A549 (cell line): ENCODE measurements around the gene MYO6.

Experiments used
- CHD2 ChIP-seq: fragments of 150-350 bp; IDR thresholded peaks from 2 replicates; pipeline ENCODE4 v1.6.1; 2014; ENCODE audit warnings: low read length; ENCODE audit not compliant: partially characterized antibody
- EP300 ChIP-seq, 2 experiments: fragments of >200 bp; sonication (Bioruptor Twin); formaldehyde crosslinking; IDR thresholded peaks; 2 replicates in 1 of 2; 3 replicates in 1 of 2; pipeline ENCODE4 v1.6.1; 2016 to 2017
- FOSL2 ChIP-seq, 2 experiments: fragments of 450-650 bp in 1 of 2; fragments of >200 bp in 1 of 2; sonication (Bioruptor Twin) in 1 of 2; formaldehyde crosslinking; IDR thresholded peaks; 2 replicates each; pipeline versions ENCODE4 v1.5.0 to v1.6.1; 2016 to 2020; ENCODE audit warnings: mild to moderate bottlenecking in 1 of 2, moderate library complexity in 1 of 2
- JUN ChIP-seq, 2 experiments: fragments of >200 bp; sonication (Bioruptor Twin); formaldehyde crosslinking; IDR thresholded peaks; 2 replicates in 1 of 2; 3 replicates in 1 of 2; pipeline ENCODE4 v1.6.1; 2016 to 2017
- JUNB ChIP-seq: fragments of >200 bp; sonication (Bioruptor Twin); formaldehyde crosslinking; IDR thresholded peaks from 2 replicates; pipeline ENCODE4 v1.6.1; 2016
- MAX ChIP-seq: IDR thresholded peaks from 2 replicates; pipeline ENCODE4 v1.6.1; 2012
- MAZ ChIP-seq: fragments of 150-350 bp; IDR thresholded peaks from 2 replicates; pipeline ENCODE4 v1.6.1; 2014; ENCODE audit warnings: antibody characterized with exemption, low read depth, low read length, borderline replicate concordance
- POLR2A ChIP-seq: IDR thresholded peaks from 2 replicates; pipeline ENCODE4 v1.6.1; 2012; ENCODE audit warnings: mild to moderate bottlenecking, low read length
- POLR2AphosphoS2 ChIP-seq: conservative IDR thresholded peaks from 2 replicates; pipeline ENCODE4 v1.6.1; 2012; ENCODE audit warnings: low read length, improper control_type of control experiment, inconsistent platforms
- RCOR1 ChIP-seq: fragments of 150-350 bp; IDR thresholded peaks from 2 replicates; pipeline ENCODE4 v1.6.1; 2014; ENCODE audit warnings: antibody characterized with exemption, low read length, low read depth
- RNF2 ChIP-seq: fragments of 200-600 bp; sonication (generic); IDR thresholded peaks from 2 replicates; pipeline ENCODE4 v1.6.1; 2016; ENCODE audit warnings: low read depth, mild to moderate bottlenecking, antibody characterized with exemption, moderate library complexity, borderline replicate concordance
- SMC3 ChIP-seq: fragments of >200 bp; sonication (Bioruptor Twin); formaldehyde crosslinking; IDR thresholded peaks from 3 replicates; pipeline ENCODE4 v1.6.1; 2018; ENCODE audit warnings: inconsistent platforms
- TF ChIP-seq, protein P1 (sequence below): fragments of >200 bp; sonication (Bioruptor Twin); formaldehyde crosslinking; IDR thresholded peaks from 3 replicates; pipeline ENCODE4 v1.5.1; 2016

DNA sequence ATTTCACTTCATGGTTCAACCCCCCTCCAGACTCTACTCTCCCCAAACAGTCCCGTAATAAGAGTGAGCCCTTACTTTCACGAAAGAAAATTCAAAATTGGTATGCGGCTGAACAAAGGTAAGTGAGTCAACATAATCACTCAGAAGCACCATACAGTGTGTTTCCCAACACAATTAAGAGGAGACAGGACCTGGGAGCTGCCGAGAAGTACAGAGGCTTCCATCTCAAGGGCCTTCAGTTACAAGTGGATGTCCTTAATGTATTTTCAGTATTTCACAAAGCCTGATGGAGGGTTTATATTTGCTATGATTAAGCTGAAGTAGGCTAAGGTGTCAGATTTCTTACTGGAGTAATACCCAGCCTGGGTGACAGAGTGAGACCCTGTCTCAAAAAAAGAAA lies 51.1 kb downstream of the MYO6 start:
- no peak for TF ChIP-seq RNF2
- no peak for TF ChIP-seq FOSL2 (IDR thresholded peaks at IDR 0.05)
- no peak for TF ChIP-seq FOSL2 (CRISPR knock-in tag; IDR thresholded peaks at IDR 0.05)
- no peak for TF ChIP-seq CHD2
- TF ChIP-seq, protein P1, sequence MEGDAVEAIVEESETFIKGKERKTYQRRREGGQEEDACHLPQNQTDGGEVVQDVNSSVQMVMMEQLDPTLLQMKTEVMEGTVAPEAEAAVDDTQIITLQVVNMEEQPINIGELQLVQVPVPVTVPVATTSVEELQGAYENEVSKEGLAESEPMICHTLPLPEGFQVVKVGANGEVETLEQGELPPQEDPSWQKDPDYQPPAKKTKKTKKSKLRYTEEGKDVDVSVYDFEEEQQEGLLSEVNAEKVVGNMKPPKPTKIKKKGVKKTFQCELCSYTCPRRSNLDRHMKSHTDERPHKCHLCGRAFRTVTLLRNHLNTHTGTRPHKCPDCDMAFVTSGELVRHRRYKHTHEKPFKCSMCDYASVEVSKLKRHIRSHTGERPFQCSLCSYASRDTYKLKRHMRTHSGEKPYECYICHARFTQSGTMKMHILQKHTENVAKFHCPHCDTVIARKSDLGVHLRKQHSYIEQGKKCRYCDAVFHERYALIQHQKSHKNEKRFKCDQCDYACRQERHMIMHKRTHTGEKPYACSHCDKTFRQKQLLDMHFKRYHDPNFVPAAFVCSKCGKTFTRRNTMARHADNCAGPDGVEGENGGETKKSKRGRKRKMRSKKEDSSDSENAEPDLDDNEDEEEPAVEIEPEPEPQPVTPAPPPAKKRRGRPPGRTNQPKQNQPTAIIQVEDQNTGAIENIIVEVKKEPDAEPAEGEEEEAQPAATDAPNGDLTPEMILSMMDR = no peak
- no peak for TF ChIP-seq POLR2A
- TF ChIP-seq MAX = no peak
- TF ChIP-seq JUNB = no peak
- no peak for TF ChIP-seq MAZ
- no peak for TF ChIP-seq POLR2AphosphoS2
- no peak for TF ChIP-seq EP300 (IDR thresholded peaks at IDR 0.05)
- TF ChIP-seq JUN (IDR thresholded peaks at IDR 0.05) = no peak
- TF ChIP-seq RCOR1 = no peak
- no peak for TF ChIP-seq SMC3
